Neural cell (in vitro differentiated cells): ENCODE data around the gene TEX19. TPM values are rescaled to one million over a fixed set of nuclear protein-coding genes. Genes with fewer than 3 reads are reported as not detected.

Experiments used
- H2AFZ ChIP-seq: fragments of 200-600, 300-800 bp; sonication (generic), shearing (Covaris generic); 2 replicates; pipeline ENCODE4 v1.6.0; 2014; ENCODE audit warnings: low read depth, mild to moderate bottlenecking, antibody characterized with exemption, low read length, moderate library complexity
- H3F3A ChIP-seq: fragments of 200-600 bp; shearing (Covaris generic); 2 replicates; pipeline ENCODE4 v1.6.1; 2016; ENCODE audit warnings: mild to moderate bottlenecking, moderate library complexity, mixed read lengths, antibody characterized with exemption, low read length; ENCODE audit not compliant: insufficient read depth, poor library complexity, severe bottlenecking
- H3K27ac ChIP-seq: fragments of 200-600, 300-800 bp; sonication (generic), shearing (Covaris generic); 2 replicates; pipeline ENCODE4 v1.5.1; 2014; ENCODE audit warnings: mild to moderate bottlenecking, low read length, moderate library complexity
- H3K27me3 ChIP-seq: fragments of 300-800, 200-600 bp; sonication (generic), shearing (Covaris generic); 2 replicates; pipeline ENCODE4 v1.6.0; 2014; ENCODE audit warnings: mild to moderate bottlenecking, low read depth, low read length, moderate library complexity; ENCODE audit not compliant: insufficient read depth
- H3K36me3 ChIP-seq: fragments of 300-800, 200-600 bp; sonication (generic), shearing (Covaris generic); 2 replicates; pipeline ENCODE4 v1.5.1; 2014; ENCODE audit warnings: mild to moderate bottlenecking, antibody characterized with exemption, low read length, moderate library complexity; ENCODE audit not compliant: insufficient read depth
- H3K4me2 ChIP-seq: fragments of 300-800, 200-600 bp; sonication (generic), shearing (Covaris generic); 2 replicates; pipeline ENCODE4 v1.6.0; 2014; ENCODE audit warnings: mild to moderate bottlenecking, low read length
- H3K4me3 ChIP-seq: fragments of 300-800, 200-600 bp; sonication (generic), shearing (Covaris generic); 2 replicates; pipeline ENCODE4 v1.5.1; 2014; ENCODE audit warnings: mild to moderate bottlenecking, low read length, moderate library complexity
- H3K79me2 ChIP-seq: fragments of 200-600 bp; shearing (Covaris generic); replicated peaks from 2 replicates; pipeline ENCODE4 v1.6.0; 2014; ENCODE audit warnings: mild to moderate bottlenecking, low read length, moderate library complexity; ENCODE audit not compliant: insufficient read depth
- H3K9ac ChIP-seq: fragments of 300-800, 200-600 bp; sonication (generic), shearing (Covaris generic); 2 replicates; pipeline ENCODE4 v1.6.1; 2016; ENCODE audit warnings: mild to moderate bottlenecking, low read length, mixed read lengths
- H3K9me2 ChIP-seq: fragments of 200-600 bp; shearing (Covaris generic); 2 replicates; pipeline ENCODE4 v1.6.1; 2016; ENCODE audit warnings: mild to moderate bottlenecking, low read length, mixed read lengths; ENCODE audit not compliant: insufficient read depth
- H3K9me3 ChIP-seq: fragments of 200-600, 300-800 bp; sonication (generic), shearing (Covaris generic); 2 replicates; pipeline ENCODE4 v1.6.1; 2016; ENCODE audit warnings: mild to moderate bottlenecking, mixed run types, low read length, moderate library complexity, mixed read lengths
- H4K20me1 ChIP-seq: fragments of 200-600 bp; shearing (Covaris generic); 2 replicates; pipeline ENCODE4 v1.6.1; 2016; ENCODE audit warnings: mild to moderate bottlenecking, mixed run types; ENCODE audit not compliant: insufficient read depth
- CTCF ChIP-seq: fragments of 450-650 bp; IDR thresholded peaks from 2 replicates; pipeline ENCODE4 v1.5.1; 2014; ENCODE audit warnings: antibody characterized with exemption, mild to moderate bottlenecking, moderate library complexity; ENCODE audit not compliant: poor library complexity, severe bottlenecking
- EP300 ChIP-seq: fragments of 450-650 bp; conservative IDR thresholded peaks from 2 replicates; pipeline ENCODE4 v1.6.1; 2014; ENCODE audit warnings: antibody characterized with exemption, mild to moderate bottlenecking, moderate library complexity; ENCODE audit not compliant: poor library complexity, severe bottlenecking
- EZH2 ChIP-seq: fragments of 200-600, 300-800 bp; shearing (Covaris generic), sonication (generic); IDR thresholded peaks from 2 replicates; pipeline ENCODE4 v1.6.1; 2014; ENCODE audit warnings: antibody characterized with exemption, low read length, borderline replicate concordance, mild to moderate bottlenecking; ENCODE audit not compliant: insufficient read depth, poor library complexity, severe bottlenecking
- MXI1 ChIP-seq: fragments of 450-650 bp; conservative IDR thresholded peaks from 2 replicates; pipeline ENCODE4 v1.6.1; 2014; ENCODE audit warnings: antibody characterized with exemption, mild to moderate bottlenecking; ENCODE audit not compliant: poor library complexity, severe bottlenecking
- POLR2AphosphoS5 ChIP-seq: IDR thresholded peaks from 2 replicates; pipeline ENCODE4 v1.6.1; 2012
- RAD21 ChIP-seq: fragments of 450-650 bp; conservative IDR thresholded peaks from 2 replicates; pipeline ENCODE4 v1.6.1; 2014; ENCODE audit warnings: antibody characterized with exemption, mild to moderate bottlenecking, moderate library complexity
- SMC3 ChIP-seq: fragments of 450-650 bp; conservative IDR thresholded peaks from 2 replicates; pipeline ENCODE4 v1.6.1; 2014; ENCODE audit warnings: antibody characterized with exemption, mild to moderate bottlenecking, moderate library complexity; ENCODE audit not compliant: poor library complexity
- TAF1 ChIP-seq: IDR thresholded peaks from 2 replicates; pipeline ENCODE4 v1.6.1; 2012; ENCODE audit warnings: low read depth
- polyA plus RNA-seq: library from polyadenylated mRNA; depleted of rRNA; stranded (reverse); fragments of >200 nt; gene quantifications from 2 replicates; pipeline ENCODE4 v1.2.3, GENCODE V29; 2014
- TF ChIP-seq, protein P1 (sequence below): IDR thresholded peaks from 2 replicates; pipeline ENCODE4 v1.6.1; 2012; ENCODE audit warnings: borderline replicate concordance

TEX19 gene
- polyA plus RNA-seq, 1 donor from 2014 or later = not detected

DNA sequence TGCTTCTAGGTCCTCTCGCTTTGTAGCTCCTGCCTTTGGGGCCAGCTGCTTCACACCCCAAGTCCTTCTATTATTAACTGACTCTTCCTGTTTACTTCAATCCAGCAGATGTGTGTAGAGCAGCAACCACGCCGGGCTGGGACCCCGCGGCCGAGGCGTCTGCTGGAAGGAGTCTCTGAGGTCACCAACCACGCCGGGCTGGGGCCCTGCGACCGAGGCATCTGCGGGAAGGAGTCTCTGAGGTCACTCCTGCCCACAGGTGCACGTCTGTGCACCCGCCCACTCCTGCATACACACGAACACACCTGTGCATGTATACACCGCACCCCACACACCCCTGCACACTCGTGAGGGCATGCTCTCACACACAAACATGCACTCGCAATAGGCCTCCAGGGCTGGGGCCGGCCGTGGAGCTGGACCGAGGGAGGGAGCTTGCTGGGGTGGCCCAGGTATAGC lies 7.8 kb upstream of the TEX19 start:
- Histone ChIP-seq H3K27ac (no peak overlapping the region), H3K9ac (no peak overlapping the region), H2AFZ (no peak overlapping the region), H4K20me1 (no peaks in the 10 kb centered on the region), H3K4me3 (no peak overlapping the region), H3K9me2 (no peaks in the 10 kb centered on the region), H3K79me2 (no peaks in the 10 kb centered on the region), H3F3A (no peaks in the 10 kb centered on the region), H3K27me3 (no peaks in the 10 kb centered on the region), H3K4me2 (no peak overlapping the region), H3K36me3 (no peaks in the 10 kb centered on the region), H3K9me3 (no peaks in the 10 kb centered on the region)
- TF ChIP-seq MXI1 = no peak

GRCh38 chr17:82351713-82352488 lies 7.1 kb upstream of the TEX19 start:
- no peak overlapping the region for H3K9ac ChIP-seq
- H3K27ac ChIP-seq = no peak overlapping the region
- H3K9me3 ChIP-seq = no peaks in the 10 kb centered on the region
- H2AFZ ChIP-seq = no peak overlapping the region
- H3K4me3 ChIP-seq = no peak overlapping the region
- no peaks in the 10 kb centered on the region for H4K20me1 ChIP-seq
- TF ChIP-seq SMC3 (peak; percentile 95), CTCF (peak; percentile 98), MXI1 (no peak), EZH2 (no peak), EP300 (no peak), RAD21 (peak; percentile 97), POLR2AphosphoS5 (no peak), TAF1 (no peak)
- TF ChIP-seq, protein P1, sequence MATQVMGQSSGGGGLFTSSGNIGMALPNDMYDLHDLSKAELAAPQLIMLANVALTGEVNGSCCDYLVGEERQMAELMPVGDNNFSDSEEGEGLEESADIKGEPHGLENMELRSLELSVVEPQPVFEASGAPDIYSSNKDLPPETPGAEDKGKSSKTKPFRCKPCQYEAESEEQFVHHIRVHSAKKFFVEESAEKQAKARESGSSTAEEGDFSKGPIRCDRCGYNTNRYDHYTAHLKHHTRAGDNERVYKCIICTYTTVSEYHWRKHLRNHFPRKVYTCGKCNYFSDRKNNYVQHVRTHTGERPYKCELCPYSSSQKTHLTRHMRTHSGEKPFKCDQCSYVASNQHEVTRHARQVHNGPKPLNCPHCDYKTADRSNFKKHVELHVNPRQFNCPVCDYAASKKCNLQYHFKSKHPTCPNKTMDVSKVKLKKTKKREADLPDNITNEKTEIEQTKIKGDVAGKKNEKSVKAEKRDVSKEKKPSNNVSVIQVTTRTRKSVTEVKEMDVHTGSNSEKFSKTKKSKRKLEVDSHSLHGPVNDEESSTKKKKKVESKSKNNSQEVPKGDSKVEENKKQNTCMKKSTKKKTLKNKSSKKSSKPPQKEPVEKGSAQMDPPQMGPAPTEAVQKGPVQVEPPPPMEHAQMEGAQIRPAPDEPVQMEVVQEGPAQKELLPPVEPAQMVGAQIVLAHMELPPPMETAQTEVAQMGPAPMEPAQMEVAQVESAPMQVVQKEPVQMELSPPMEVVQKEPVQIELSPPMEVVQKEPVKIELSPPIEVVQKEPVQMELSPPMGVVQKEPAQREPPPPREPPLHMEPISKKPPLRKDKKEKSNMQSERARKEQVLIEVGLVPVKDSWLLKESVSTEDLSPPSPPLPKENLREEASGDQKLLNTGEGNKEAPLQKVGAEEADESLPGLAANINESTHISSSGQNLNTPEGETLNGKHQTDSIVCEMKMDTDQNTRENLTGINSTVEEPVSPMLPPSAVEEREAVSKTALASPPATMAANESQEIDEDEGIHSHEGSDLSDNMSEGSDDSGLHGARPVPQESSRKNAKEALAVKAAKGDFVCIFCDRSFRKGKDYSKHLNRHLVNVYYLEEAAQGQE = no peak
- H3K27me3 ChIP-seq = no peaks in the 10 kb centered on the region
- no peaks in the 10 kb centered on the region for H3K79me2 ChIP-seq
- H3F3A ChIP-seq = no peaks in the 10 kb centered on the region
- no peaks in the 10 kb centered on the region for H3K9me2 ChIP-seq
- no peaks in the 10 kb centered on the region for H3K36me3 ChIP-seq
- H3K4me2 ChIP-seq = no peak overlapping the region
